AG09319 (cell line): ENCODE measurements around the gene MAP3K7.

Experiments used
- DNase-seq: peaks from one replicate; pipeline ENCODE4 v3.0.0-alpha.2; 2010; ENCODE audit warnings: low read depth; ENCODE audit errors: extremely low read depth
- TF ChIP-seq, protein P1 (sequence below): IDR thresholded peaks from 2 replicates; pipeline ENCODE4 v1.5.1; 2011; ENCODE audit warnings: low read depth, mild to moderate bottlenecking, inconsistent platforms, low read length, moderate library complexity

The MAP3K7 gene

DNA sequence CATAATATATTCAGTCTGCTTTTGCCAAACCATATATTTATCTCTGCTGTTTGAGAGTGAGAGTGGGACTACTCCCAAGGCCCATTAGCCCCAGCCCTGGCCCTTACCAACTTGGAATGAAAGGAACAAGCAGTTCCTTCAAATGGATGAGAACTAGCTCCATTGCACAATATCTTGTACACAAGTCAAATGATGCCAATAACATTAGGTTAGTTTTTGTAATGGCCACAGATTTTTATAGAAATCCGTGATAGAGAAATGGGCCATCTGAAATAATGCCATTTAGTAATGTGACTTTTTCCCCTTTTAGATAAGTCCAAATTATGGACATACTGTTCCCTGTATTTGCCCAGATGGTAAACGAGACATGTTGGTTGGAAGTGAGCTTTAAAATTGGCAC is 117.0 kb downstream of the MAP3K7 start:
- TF ChIP-seq, protein P1, sequence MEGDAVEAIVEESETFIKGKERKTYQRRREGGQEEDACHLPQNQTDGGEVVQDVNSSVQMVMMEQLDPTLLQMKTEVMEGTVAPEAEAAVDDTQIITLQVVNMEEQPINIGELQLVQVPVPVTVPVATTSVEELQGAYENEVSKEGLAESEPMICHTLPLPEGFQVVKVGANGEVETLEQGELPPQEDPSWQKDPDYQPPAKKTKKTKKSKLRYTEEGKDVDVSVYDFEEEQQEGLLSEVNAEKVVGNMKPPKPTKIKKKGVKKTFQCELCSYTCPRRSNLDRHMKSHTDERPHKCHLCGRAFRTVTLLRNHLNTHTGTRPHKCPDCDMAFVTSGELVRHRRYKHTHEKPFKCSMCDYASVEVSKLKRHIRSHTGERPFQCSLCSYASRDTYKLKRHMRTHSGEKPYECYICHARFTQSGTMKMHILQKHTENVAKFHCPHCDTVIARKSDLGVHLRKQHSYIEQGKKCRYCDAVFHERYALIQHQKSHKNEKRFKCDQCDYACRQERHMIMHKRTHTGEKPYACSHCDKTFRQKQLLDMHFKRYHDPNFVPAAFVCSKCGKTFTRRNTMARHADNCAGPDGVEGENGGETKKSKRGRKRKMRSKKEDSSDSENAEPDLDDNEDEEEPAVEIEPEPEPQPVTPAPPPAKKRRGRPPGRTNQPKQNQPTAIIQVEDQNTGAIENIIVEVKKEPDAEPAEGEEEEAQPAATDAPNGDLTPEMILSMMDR: no peak
- DNase-seq: no peak

DNA sequence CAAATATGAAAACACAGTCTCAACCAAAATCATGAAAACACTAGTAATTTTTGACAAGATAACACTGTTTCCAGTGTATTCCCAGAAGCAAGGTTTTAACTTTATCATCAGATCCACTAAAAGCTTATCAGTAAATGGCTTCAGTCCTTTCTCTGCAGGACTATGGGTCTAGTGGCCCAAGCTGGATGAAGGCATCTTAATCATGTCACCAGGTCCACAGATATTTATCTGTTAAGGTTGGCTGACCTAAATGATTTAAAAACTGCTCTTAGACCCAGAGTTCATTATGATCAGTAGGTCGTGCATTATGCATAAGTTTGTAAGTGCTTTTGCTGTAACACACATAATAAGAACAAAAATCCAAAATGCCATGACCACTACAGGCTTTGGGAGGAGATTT is 118.0 kb downstream of the MAP3K7 start:
- no peak for DNase-seq
- TF ChIP-seq, protein P1: no peak

DNA sequence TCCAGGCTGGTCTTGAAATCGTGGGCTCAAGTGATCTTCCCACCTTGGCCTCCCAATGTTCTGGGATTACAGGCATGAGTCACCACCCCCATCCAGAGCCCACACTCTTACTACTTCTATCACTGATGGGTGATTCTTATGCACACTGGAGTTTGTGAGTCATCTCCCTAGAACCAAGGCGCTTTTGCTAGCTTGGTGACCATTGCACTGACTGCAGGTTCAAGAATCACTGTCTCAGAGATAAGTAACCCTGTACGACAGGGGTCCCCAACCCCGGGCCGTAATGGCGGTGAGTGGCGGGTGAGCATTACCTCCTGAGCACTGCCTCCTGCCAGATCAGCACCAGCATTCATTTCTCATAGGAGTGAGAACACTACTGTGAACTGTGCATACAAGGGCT is 118.8 kb downstream of the MAP3K7 start:
- DNase-seq: no peak
- TF ChIP-seq, protein P1: no peak

DNA sequence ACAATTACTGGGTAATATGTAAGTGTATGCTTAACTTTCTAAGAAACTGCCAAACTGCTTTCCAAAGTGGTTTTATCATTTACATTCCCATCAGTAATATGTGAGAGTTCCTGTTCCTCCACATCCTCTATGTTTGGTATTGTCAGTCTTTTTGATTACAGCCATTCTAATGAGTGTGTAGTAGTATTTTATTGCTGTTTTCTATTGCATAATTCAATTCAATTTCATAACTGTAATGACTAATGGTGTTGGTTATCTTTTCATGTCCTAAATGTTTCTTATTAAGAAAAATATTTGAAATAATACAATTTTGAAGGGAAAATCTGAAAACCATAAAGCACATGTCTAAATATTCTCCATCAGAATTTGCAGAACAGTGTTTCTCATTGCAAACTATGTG is 119.3 kb downstream of the MAP3K7 start:
- TF ChIP-seq, protein P1: no peak

DNA sequence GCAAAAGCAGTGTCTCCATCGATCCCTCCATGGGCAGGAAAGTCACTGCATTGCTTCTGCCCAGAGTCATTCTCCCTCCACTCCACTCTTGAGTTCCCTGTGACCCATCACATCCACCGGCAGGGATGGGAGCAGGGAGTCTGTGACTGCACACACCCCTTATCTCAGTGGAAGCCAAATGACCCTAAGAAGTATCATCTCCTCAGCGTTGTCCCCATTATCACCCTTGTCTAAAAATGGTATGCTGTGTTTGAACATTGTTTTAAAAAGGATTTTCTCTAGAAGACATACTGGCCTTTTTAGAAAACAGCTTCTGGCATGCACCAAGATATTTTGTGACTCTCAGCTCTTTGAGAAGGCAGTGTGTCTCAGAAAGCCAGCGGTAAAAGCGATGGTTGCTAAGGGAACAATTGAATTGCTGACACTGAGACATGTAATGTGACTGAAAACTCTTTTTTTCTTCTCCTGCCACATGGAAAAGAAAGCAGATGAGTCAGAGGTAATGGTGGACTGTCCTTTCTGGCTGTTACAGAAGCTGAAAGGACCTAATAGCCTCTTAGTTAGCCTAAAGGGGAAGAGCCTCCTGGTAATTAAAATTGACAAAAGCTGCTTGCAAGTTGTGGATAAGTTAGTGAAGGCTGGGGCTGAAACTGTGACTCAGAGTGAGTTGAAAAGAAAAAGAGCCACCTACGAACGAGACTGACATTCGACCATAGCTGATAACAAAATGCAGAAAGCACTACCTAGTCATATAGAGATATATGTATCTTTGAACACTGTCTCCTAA is 120.5 kb downstream of the MAP3K7 start:
- TF ChIP-seq, protein P1: no peak
- no peak for DNase-seq

More for the DNA sequence above, 119.3 kb downstream of the MAP3K7 start:
- DNase-seq: no peak

DNA sequence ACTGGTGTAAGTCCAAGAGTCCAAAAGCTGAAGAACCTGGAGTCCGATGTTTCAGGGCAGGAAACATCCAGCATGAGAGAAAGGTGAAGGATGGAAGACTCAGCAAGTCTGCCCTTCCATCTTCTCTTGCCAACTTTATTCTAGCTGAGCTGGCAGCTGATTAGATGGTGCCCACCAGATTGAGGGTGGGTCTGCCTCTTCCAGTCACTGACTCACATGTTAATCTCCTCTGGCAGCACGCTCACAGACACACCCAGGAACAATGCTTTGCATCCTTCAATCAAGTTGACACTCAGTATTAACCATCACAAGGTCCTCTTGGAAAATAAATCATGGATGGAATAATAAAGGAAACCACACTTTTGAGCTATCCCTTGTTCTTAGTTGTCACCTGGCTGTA is 121.2 kb downstream of the MAP3K7 start:
- DNase-seq: no peak
- TF ChIP-seq, protein P1: no peak

DNA sequence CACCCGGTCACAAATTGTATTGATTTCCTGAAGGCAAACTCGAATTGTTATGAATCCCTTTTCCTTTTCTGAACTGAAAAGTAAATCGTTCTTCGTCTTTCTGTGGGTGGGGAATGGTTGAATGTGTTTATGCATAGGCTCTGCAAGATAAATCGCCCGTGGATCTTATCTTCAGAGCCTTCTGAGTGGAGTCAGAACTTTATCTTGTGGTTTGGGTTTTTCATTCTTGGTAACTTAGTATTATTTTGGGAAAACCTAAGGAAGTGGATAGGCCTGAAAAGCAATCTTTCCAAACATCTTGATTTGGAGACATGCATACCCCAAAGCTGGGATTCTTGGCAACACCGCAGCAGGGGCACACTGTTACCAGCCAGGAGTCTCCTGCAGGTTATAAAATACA is 122.4 kb downstream of the MAP3K7 start:
- no peak for DNase-seq
- TF ChIP-seq, protein P1: no peak
